GM10266 (cell line): ENCODE data around the gene HHIP.

Source experiments
- DNase-seq: peaks from one replicate; pipeline ENCODE4 v3.0.0; 2012; ENCODE audit errors: extremely low spot score
- TF ChIP-seq, protein P1 (sequence below): IDR thresholded peaks from 2 replicates; pipeline ENCODE4 v1.5.1; 2012; ENCODE audit warnings: mild to moderate bottlenecking, low read depth; ENCODE audit not compliant: control insufficient read depth, insufficient read depth; ENCODE audit errors: missing control alignments

Gene HHIP

DNA sequence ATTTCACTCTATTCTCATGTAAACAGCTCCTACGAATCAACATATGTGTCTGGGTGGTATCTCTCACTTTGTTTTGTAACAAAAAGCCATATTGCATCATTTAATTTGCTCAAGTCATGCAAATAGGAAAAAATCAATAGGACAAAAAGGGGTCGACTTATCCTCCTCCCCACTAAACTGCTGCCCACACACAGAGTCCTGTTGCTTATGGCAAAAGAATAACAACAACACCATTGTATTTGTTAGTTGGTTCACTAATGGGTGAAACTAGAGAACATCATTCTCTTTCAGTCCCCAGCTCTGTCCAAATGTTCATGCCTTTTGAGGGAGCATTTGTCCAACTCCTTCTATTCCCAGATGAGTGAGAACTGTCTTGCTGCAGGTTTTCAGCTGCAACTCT is 2.1 kb downstream of the HHIP start:
- DNase-seq: no peak
- TF ChIP-seq, protein P1, sequence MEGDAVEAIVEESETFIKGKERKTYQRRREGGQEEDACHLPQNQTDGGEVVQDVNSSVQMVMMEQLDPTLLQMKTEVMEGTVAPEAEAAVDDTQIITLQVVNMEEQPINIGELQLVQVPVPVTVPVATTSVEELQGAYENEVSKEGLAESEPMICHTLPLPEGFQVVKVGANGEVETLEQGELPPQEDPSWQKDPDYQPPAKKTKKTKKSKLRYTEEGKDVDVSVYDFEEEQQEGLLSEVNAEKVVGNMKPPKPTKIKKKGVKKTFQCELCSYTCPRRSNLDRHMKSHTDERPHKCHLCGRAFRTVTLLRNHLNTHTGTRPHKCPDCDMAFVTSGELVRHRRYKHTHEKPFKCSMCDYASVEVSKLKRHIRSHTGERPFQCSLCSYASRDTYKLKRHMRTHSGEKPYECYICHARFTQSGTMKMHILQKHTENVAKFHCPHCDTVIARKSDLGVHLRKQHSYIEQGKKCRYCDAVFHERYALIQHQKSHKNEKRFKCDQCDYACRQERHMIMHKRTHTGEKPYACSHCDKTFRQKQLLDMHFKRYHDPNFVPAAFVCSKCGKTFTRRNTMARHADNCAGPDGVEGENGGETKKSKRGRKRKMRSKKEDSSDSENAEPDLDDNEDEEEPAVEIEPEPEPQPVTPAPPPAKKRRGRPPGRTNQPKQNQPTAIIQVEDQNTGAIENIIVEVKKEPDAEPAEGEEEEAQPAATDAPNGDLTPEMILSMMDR: no peak

DNA sequence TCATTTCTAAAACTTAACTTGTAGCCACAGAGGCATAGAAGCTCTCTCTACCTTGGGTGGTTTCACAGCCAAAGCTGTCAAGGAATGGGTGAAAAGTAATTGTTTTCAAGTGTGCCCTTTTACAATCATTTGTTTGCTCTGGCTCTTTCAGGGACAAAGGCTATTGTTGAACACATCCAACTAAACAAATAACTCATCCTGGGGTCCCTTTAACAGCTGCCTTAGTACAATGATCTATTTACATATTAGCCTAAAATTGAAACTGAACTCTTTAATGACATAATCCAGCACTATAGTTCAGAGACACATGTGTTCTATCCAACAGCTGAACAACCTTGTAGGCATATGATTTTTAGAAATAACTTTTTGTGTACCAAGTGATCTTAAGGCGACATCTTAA is 3.7 kb downstream of the HHIP start:
- TF ChIP-seq, protein P1: no peak
- no peak for DNase-seq

DNA sequence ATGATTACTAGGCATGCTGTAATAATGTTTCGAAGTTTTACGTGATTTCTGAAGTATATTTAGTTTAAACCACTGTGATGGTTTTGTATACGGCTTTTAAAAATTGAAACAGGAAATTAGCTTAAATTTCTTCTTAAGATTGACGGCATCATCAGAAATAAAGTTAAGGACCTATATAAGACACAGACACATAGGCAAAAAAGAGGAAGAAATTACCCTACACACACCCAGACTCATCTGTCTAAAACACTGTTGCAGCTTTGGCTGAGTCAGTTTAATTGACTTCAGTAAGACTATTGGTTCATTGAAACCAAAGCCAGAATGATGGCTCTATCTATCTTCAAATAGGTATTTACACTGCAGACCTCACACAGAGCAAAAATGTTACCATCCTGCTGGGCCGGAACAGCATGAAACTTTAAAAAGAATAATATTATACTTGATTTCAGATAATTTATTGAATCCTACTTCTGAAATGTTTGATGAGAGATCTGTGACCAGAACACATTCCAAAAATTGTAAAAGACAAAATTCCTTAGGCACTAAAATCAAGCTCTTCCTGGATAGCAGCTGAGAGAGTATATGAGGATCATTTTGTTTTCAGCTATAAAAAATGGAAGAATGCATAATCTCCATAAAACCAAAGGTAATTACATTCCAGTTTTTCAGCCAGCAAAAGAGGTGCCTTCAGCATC is 4.5 kb downstream of the HHIP start:
- DNase-seq: no peak

DNA sequence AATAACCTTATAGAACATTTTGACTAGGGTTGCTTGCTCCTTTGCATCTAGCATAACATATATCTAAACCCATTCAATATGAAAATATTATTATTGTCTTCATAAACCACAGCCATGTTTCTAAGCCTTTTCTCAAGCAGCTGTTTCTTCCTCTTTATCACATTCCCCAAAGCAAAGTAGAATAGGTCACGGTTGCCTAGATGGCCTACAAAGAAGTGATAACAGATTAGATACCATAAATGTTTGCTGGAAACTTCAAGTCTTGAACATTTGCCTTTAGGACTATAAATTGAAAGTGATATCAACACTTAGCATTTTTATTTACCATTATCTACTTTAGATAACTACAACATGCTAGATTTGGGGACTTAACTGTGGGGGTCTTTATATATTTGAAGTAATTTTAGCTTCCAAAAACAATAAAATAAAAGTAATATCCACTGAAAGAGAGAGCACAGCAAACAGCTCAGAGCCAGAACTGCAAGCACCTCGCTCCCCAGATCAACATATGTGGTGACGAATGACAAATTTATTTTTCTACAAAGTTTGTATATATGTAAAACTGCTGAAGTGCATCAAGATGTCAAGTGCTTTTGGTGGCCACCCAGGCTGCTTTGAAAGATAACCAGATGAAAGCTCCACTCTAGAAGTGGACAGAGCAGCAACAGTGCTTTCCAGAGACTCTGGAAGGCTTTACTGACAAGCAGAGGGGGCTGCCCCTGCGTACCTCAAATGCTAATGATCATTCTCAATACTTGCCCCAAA is 8.0 kb downstream of the HHIP start:
- no peak for DNase-seq
- TF ChIP-seq, protein P1: no peak

More for the DNA sequence above, 4.5 kb downstream of the HHIP start:
- TF ChIP-seq, protein P1: no peak

DNA sequence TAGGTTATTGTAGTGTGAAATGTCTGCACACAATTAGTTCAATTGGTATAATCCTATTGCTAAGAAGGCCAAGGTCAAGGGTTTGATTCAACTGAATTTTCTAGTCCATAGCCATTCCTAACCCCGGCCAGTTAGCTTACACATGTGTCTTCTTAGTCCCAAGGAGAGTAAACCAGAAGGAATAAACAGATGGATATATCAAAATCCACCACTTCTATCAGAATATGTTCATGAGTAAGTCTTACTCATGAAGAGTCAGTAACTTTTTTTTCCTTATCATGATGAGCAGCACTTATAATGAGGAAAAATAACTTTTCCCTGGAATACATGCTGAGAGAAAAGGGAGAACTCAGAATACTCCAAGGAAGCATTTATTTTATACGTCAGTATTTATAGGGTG is 9.5 kb downstream of the HHIP start:
- TF ChIP-seq, protein P1: no peak
- DNase-seq: no peak

DNA sequence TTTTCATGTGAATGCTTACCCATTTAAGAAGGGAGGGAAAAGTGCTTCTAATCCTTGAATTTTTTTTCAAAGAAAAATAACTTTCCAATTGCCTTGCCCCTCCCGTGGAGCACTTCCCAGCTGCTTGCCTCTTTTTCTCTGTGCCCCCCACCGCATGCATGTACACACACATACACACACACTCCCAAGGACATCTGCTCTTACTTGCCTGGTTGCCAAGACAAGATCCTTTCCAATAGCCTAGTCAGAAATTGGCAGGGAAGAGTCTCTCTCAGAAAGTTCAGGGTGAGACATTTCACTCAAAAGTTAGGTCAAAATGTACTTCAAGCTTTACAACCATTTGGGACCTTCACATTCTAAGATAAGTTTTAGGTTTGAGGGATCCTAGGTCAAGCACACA is 10.9 kb downstream of the HHIP start:
- TF ChIP-seq, protein P1: no peak
- DNase-seq: no peak

DNA sequence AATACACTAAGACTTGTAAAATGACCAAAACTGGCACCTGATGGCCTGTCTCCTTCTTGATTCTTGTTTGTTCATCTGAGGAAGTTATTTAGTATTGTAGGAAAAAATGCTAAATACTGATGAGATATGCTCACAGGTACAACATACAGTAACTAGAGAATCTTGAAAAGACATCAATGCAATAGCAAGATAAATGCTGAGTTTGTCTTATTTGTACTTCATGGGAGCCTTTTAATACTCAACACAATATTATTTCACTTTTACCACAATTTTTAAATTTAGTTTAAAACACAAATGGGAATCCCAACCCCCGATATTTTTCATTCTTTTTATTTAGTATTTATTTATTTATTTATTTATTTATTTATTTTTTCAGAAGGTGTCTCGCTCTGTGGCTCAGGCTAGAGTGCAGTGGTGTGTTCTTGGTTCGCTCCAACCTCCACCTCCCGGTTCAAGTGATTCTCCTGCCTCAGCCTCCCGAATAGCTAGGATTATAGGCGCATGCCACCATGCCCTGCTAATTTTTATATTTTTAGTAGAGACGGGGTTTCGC is 12.1 kb downstream of the HHIP start:
- no peak for DNase-seq
- TF ChIP-seq, protein P1: no peak
